Stimulated activated CD8-positive, alpha-beta memory T cell treated with anti-CD3 and anti-CD28 coated beads, Interleukin-12 subunit alpha, Interleukin-12 subunit beta, amount 100 ng/mL, for 4 hours (primary cell): ENCODE data around the gene SMAD3.

Experiments used
- DNase-seq: peaks from one replicate; pipeline ENCODE4 v3.0.0-alpha.2; 2020; ENCODE audit warnings: low read depth

SMAD3 gene

DNA sequence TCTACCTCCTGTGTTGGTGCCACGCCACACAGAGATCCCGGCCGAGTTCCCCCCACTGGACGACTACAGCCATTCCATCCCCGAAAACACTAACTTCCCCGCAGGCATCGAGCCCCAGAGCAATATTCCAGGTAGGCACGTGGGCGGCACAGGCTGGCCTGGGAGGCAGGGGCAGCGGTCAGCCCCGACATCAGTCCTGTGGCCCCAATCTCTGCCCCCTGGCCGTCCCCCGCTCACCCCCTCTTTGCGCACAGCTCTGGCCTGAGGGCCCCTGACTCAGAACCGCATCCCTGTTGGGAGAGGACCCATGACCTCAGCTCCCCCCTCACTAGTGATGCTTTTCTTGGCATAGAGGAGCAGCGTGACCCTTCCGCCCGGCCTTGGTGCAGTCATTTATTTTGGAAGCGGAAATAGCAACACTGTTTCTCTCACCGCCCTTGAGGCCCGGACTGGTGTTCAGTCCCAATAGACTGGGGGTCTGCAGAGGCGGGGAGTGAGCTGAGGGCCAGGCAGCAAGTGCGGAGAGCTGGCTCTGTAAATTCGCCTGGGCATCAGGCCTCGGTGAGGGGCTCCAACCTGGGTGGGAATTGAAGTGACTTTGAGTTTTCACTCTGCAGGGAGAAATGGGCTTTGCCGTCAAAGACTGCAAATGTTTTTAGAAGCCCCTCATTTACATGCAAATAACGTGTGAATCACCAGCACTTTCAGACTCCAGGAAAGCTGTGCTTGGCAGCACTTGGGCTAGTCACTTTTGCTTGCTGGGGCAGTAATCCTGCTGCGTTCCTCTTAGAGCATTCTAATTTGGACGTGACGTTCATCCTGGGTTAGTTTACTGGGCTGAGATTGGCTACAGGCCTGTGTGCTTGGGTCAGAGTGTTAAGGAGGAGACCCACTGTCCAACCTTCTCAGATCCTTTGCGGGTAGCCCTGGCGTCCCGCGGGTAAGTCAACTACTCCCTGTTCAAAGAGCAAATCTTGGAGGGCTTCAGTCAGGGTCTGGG is 100.2 kb downstream of the SMAD3 start:
- no peak for DNase-seq

- no peak for DNase-seq
Measured at GRCh38 chr15:67166280-67167009, 101.0 kb downstream of the SMAD3 start.

DNA sequence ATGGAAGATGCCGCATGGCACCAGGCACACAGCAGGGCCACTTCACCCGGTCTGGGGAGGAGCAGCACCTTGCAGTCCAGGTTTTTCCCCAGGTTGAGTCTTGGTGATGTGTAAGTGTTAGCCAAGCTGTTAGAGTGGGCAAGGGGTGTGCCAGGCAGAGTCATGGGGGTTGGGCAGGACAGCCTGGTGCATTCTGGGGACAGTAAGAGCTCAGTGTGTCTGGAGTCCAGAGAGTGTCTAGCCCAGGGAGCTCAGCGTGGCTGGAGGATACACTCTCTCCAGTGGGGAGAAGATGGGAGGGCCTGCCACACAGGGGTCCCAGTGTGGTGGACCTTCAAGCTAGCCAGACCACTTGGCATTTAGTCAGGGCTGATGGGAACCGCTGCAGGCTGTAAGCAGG is 101.7 kb downstream of the SMAD3 start:
- no peak for DNase-seq

- DNase-seq: no peak
Measured at GRCh38 chr15:67168694-67169093, 103.3 kb downstream of the SMAD3 start.

GRCh38 chr15:67170143-67170925 is 104.9 kb downstream of the SMAD3 start:
- no peak for DNase-seq

DNA sequence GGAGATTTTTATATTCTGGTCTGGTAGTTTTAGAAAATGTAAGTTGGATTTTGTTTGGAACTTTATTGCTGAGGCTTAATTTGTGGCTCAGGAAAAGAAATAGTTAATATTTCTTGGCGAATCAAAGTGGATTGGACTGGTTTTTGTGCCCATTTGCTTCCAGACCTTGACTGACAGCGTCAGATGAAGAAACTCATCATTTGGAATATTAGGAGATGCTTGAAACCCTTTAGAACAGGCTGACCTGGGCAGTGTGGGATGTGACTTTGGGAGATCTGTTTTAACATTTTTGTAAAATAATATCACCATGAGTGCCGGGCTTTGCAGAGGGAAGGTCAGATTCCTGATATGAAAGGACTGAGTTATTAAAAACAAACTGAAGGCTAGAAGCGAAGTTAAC is 106.1 kb downstream of the SMAD3 start:
- no peak for DNase-seq

DNA sequence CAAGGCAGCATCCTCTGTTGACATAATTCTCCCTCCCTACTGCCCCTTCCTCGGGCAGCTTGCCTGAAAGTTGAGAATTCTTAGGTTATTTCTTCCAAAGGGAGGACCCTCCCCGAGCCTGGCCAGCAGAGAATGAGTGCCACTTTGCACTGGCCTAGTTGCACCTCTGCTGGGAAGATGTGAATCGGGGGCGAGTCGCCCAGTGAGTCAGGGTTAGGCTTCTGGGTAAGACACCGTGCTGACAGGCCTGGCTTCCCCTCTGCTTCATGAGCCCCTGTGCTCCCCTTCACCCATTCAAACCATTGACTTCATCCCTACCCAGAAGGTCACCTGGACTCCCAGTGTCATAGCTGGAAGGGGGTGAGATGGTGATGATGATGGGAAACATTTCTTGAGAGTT is 106.8 kb downstream of the SMAD3 start:
- no peak for DNase-seq

DNA sequence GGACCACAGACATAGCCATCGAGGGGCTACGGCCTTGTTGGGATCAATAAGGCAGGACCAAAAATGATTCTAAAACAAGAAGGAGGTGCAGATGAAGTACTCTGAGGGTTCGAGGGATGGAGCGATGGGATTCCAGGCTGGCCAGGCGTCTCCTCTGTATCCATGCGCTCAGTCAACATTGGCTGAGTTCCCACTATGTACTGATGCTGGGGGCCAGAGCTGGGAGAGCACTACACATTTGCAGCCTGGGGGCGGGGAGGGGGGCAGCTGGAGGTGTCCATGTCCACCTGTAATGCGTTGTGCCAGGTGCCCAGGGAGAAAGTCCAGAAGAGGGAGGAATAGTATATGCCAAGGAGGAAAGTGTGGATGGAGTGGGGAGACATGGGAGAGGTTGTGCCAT is 107.6 kb downstream of the SMAD3 start:
- DNase-seq: no peak

- no peak for DNase-seq
Measured at GRCh38 chr15:67173786-67174185, 108.4 kb downstream of the SMAD3 start.

DNA sequence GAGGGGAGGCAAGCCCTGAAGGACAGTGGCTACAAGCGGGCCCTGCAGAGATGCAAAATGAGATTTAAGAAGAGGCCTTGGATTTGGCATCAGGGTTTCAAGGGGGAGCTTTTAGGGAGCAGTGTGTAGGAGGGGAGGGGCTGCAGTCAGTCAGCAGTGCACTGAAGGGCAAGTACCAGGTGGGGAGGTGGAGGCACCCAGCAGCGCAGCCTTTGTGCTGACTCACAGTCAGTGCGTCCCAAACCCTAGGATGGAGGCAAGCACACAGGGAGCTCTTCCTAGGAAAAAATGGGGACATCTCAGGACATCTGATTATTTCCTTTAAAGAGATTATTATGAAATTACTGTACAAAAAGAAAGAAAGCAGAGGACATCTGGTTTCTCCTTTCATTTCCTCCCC is 109.0 kb downstream of the SMAD3 start:
- no peak for DNase-seq

DNA sequence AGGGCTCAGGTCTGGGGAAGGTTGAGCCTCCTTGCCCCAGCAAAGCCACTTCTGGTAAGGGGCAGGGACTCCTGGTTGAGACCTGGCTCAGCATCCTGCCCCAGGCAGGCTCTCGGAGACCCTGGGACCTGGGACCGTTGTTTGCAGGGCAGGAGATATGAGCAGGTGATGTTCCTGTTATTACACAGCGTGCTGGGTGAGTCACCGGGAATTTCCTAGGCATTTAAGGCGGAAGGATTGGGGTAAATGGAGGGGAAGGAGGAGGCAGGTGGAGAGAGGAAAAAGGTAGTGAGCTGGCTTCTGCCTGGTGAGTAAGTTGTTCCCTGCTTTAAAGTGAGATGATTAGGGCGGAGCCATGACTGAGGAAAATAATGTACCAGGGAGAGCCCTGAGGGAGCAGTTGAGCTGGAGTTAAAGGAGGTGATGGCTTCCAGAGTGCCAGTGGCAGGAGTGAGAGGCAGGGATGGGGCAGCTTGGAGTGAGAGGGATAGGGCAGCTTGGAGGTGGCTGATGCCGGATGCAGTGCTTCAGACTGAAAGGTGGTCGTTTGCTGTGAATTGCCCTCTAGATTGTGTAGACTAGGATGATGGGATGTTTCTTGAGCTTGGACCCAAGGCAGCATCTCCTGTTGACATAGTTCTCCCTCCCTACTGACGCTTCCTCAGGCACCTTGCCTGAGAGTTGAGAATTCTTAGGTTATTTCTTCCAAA is 109.6 kb downstream of the SMAD3 start:
- DNase-seq: no peak

- no peak for DNase-seq
Measured at GRCh38 chr15:67175643-67176071, 110.3 kb downstream of the SMAD3 start.

DNA sequence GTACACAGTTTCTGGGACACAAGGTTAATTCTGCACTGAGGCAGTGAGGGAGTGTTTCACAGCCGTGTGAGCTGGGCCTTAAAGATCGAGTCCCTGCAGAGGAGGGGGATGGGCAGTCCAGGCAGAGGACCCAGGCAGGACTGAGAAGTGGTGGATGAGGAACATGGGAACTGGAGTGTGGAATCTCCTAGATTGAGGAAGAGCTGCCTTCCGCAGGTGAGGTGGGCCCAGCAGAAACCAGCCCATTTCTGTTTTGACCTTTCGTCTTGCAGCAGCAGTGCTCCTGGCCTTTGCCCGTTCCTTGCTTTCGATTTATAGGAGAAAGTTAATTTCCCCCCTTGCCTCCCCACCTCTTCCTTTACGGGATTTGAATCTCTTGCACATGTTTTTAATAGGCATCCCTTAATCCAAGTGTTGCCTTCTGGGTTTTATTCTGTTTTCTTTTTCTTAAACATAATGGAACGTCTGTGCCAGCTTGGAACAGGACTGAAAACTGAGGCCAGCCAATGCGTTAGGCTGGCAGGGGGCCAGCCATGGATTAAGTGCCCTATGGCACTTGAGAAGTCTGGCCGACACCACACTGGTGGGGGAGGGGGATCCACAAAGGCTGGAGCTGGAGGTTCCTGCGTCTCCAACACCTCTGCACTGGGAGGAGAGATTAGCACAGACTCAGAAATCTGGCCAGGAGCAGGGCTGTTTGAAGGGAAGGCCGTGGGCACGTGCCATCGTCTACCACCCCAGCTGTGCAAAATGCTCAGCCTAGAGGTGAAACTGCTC is 111.0 kb downstream of the SMAD3 start:
- no peak for DNase-seq

- no peak for DNase-seq
Measured at GRCh38 chr15:67177752-67178151, 112.3 kb downstream of the SMAD3 start.

DNA sequence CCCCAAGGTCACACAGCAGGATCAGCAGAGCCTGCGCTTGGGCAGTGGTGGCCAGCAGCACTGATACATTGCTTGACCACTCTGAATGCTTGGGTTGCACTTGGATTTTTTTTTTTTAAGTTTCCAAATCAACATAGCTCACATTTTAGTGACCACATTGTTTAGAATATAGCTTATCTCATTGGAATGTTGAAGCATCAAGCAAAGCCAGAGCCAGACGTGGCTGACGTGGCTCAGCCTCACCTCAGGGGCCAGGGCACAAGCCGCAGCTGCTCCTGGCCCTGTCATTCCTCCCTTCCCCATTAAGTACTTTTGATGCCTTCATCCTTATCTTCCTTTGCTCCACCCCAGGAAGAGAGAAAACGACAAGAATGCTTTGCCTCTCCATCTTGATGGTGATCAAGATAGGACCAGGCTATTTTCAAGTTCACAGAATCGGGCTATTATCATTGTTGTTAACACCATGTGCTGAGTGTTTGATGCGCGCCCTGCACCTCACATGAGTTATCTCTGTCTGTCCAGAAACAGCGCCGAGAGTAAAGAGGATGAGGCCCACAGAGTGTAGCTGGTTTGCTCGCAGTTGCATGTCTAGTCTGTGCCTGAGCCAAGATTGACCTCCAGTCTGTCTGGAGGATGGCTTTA is 113.3 kb downstream of the SMAD3 start:
- DNase-seq: no peak

DNA sequence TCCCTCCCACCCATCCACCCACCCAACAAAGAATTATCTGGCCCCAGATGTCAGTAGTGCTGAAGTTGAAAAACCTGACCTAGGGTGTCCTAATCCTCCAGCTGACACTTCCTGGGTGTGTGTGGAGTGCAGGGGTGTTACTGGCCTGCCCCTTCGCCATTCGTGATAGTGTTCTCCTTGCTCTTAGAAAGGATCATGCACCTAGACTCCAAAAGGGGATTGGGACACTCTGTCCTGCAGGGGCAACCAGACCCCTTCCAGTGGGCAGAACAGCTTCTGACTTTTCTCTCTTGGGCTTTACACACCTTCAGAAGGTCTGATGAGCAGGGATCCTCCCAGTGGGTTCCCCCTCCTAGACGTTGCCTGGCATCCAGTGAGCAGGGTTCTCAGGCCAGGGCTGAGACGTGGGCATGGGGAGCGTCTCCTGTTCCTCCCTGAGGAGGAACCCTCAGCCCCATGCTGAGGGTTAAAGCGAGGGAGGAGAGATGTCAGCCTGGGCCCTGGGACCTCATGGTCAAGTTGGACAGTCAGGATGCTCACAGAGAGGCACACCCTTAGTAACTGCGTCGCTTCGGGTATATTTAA is 114.1 kb downstream of the SMAD3 start:
- DNase-seq: no peak

DNA sequence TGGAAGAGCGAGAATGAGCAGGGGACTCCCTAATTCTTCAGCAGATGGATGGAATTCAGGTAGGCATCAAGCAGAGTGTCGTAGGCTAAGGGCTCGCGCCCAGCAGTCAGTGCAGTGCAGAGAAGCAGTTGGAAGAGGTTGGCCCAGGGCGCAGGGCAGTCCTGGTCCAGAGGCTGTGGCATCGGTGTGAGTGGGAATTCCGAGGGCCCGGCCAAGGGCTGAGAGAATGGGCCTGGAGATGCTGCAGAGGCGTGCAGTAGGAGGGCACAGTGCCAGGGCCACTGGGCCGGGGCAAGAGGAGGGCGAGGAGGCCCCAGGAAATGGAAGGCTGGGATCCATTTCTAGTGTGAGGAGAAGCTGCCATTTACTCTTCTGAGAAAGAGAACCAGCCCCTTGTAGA is 114.6 kb downstream of the SMAD3 start:
- no peak for DNase-seq

GRCh38 chr15:67180514-67181191 is 115.3 kb downstream of the SMAD3 start:
- DNase-seq: no peak

- no peak for DNase-seq
Measured at GRCh38 chr15:67181221-67181639, 115.8 kb downstream of the SMAD3 start.
